Measurements from ENCODE around the gene LAMB4. TPM values are rescaled to one million over a fixed set of nuclear protein-coding genes. Genes with fewer than 3 reads are reported as not detected.
"Not testable (repeated sequence)": the region's sequence is repeated elsewhere in the genome, so short reads cannot be mapped to it uniquely, and the experiment has no call there.

The LAMB4 gene
- total RNA-seq, 3 donors from 2014 or later: not detected

DNA sequence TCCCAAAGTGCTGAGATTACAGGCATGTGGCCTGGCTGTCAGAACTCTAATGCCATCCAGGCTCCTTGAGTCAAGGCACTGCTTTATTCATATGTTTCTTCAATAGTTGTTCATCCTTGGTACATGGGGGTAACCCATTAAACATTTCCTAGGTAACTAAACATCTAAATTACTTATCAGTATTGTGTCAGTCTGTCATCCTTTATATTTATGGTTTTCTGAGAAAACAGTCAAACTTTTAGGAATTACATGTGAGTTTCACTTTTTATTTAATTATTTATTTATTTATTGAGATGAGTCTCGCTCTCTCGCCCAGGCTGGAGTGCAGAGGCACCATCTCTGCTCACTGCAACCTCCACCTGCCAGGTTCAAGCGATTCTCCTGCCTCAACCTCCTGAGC is 81.7 kb downstream of the LAMB4 start:
- no peaks in the 10 kb centered on the region for H3K36me3 Mint-ChIP-seq (ENCODE audit: insufficient read depth)
- no peak for DNase-seq
- H3K4me1 Mint-ChIP-seq (ENCODE audit: low read depth): peaks cover 3% of the 10 kb centered on the region

DNA sequence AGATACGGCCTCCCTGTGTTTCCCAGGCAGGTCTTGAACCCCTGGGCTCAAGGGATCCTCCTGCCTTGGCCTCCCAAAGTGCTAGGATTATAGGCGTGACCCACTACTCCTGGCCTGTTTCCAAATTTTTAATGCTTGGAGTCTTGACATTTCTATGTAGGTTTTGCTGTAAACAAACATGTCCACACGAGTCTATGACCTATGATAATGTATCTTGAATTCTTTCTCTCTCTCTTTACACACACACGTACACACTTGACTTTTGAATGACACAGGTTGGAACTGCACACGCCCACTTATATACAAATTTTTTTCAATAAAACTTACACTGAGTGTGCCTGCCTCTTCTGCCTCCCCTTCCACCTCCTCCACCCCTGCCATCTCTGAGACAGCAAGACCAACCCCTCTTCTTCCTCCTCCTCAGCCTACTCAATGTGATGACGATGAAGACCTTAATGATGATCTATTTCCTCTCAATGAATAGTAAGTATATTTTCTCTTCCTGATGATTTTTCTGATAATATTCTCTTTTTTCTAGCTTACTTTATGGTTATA is 83.1 kb downstream of the LAMB4 start:
- Mint-ChIP-seq H3K4me3 (no peak overlapping the region), H3K4me1 (ENCODE audit: low read depth) (peaks cover 3% of the 10 kb centered on the region), H3K9me3 (no peaks in the 10 kb centered on the region), H3K36me3 (ENCODE audit: insufficient read depth) (no peaks in the 10 kb centered on the region), H3K27me3 (ENCODE audit: low read depth) (peaks cover 6% of the 10 kb centered on the region)
- no peak for ATAC-seq
- no peak for DNase-seq

More for the DNA sequence above, 81.7 kb downstream of the LAMB4 start:
- no peak for ATAC-seq
- Mint-ChIP-seq H3K27me3 (ENCODE audit: low read depth) (peaks cover 3% of the 10 kb centered on the region), H3K9me3 (no peaks in the 10 kb centered on the region), H3K4me3 (no peak overlapping the region)

- no peak for ATAC-seq
- Mint-ChIP-seq H3K27me3 (ENCODE audit: low read depth) (peaks cover 6% of the 10 kb centered on the region), H3K36me3 (ENCODE audit: insufficient read depth) (no peaks in the 10 kb centered on the region), H3K4me1 (ENCODE audit: low read depth) (peaks cover 3% of the 10 kb centered on the region), H3K9me3 (no peaks in the 10 kb centered on the region), H3K4me3 (no peak overlapping the region)
- DNase-seq: no peak
Measured at GRCh38 chr7:108045669-108046068, 84.5 kb downstream of the LAMB4 start.

DNA sequence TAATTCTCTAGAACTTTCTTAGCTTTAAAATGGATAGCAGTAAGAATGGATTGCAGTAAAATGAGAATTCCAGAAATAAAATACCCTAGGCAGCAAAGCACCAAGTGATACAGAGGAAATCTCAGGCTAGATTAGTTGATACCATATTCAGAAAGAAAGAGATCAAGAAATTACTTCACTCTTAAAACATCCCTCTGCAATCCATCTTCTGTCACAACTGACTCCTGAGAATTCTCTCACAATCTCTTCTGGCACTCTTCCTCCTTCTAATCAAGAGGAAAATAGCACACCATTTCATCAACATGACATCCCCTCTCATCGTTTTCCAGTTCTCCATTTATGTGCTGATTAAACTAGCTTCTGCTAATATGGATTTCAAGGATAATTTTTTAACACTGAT is 85.0 kb downstream of the LAMB4 start:
- Mint-ChIP-seq H3K4me1 (ENCODE audit: low read depth) (peaks cover 3% of the 10 kb centered on the region), H3K9me3 (no peaks in the 10 kb centered on the region), H3K36me3 (ENCODE audit: insufficient read depth) (no peaks in the 10 kb centered on the region), H3K27me3 (ENCODE audit: low read depth) (peaks cover 6% of the 10 kb centered on the region), H3K4me3 (no peak overlapping the region)
- ATAC-seq (no peak), DNase-seq (no peak)

DNA sequence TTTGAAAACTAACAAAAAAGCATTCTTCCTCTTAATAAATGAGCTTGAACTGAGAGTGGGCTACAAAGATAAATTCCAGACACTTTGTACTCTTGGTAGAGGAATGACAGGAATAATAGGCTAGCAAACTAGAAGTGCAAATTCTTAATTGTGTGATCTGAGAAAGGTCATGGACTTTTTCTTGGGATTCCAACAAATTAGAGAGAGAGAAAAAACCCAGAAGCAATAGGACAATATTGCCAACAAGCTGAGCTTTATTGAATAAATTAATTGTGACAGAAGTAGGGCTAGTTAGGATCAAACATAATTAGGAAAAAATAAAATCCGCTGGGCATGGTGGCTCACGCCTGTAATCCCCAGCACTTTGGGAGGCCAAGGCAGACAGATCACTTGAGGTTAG is 85.8 kb downstream of the LAMB4 start:
- Mint-ChIP-seq H3K4me1 (ENCODE audit: low read depth) (peaks cover 3% of the 10 kb centered on the region), H3K27me3 (ENCODE audit: low read depth) (peaks cover 10% of the 10 kb centered on the region), H3K4me3 (no peak overlapping the region), H3K9me3 (no peaks in the 10 kb centered on the region), H3K36me3 (ENCODE audit: insufficient read depth) (no peaks in the 10 kb centered on the region)
- DNase-seq (no peak), ATAC-seq (no peak)

DNA sequence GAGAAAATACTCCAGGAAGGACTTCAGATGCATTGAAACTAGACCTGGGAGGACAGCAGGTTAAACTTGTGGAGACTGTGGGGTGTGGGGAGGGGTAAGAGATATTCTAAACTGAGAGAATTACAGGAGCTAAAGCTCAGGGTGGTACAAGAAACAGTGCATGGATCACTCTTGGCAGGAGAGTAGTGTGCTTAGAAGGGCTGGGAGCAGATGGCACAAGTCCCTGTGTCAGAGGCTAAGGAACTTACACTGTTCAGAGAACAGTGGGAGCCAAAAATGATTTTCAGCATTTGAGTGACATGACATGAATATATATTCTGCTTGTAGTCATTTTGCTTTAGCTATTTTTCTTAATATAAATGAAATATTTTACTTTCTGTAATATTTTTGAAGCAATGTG is 91.2 kb downstream of the LAMB4 start:
- ATAC-seq (no peak), DNase-seq (no peak)
- Mint-ChIP-seq H3K27me3 (ENCODE audit: low read depth) (peaks cover 7% of the 10 kb centered on the region), H3K36me3 (ENCODE audit: insufficient read depth) (no peaks in the 10 kb centered on the region), H3K4me3 (no peak overlapping the region), H3K9me3 (no peaks in the 10 kb centered on the region), H3K4me1 (ENCODE audit: low read depth) (no peaks in the 10 kb centered on the region)

DNA sequence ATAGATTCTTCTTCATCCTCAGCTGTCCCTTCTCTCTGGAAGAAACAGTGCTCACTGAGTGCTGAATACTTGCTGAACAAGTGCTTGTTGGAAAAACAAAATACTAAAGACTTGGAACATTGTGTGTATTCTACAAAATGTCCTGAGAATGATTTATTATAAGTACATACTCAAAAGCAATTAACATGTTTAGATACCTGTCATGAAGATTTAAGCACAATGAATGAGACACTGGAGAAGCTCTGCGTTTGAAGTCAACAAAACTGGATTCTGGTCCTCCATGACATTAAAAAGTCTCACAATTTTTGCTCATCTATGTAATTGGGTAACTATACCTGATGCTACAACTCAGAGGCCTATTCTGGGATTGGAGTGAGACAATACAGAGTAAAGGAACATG is 92.4 kb downstream of the LAMB4 start:
- ATAC-seq (no peak), DNase-seq (no peak)
- Mint-ChIP-seq H3K36me3 (ENCODE audit: insufficient read depth) (no peaks in the 10 kb centered on the region), H3K9me3 (no peaks in the 10 kb centered on the region), H3K4me1 (ENCODE audit: low read depth) (no peaks in the 10 kb centered on the region), H3K4me3 (no peak overlapping the region), H3K27me3 (ENCODE audit: low read depth) (peaks cover 9% of the 10 kb centered on the region)

- H3K9me3 Mint-ChIP-seq: no peaks in the 10 kb centered on the region
- H3K4me1 Mint-ChIP-seq (ENCODE audit: low read depth): no peaks in the 10 kb centered on the region
- H3K4me3 Mint-ChIP-seq: no peak overlapping the region
- H3K27me3 Mint-ChIP-seq (ENCODE audit: low read depth): peaks cover 6% of the 10 kb centered on the region
- DNase-seq: no peak
- no peaks in the 10 kb centered on the region for H3K36me3 Mint-ChIP-seq (ENCODE audit: insufficient read depth)
- ATAC-seq: no peak
Measured at GRCh38 chr7:108037140-108037539, 93.0 kb downstream of the LAMB4 start.

DNA sequence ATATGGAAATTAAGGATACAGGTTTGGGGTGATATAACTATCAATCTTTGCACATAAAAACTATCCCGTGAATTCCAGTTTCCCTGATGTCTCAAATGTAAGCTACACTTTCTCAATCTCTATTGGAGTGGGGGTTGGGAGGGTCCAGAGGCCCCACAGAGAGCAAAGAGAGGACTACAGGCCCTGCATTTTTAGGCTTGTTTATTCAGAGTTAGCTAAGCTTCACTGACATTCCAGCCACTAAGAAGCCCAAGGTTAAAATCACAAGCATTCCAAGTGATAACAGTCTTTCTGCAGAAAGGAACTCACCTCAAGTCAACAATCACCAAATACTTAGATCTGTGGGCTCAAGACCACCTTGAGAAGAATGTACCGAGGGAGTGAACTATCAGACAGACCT is 95.6 kb downstream of the LAMB4 start:
- Mint-ChIP-seq H3K4me1 (ENCODE audit: low read depth) (no peaks in the 10 kb centered on the region), H3K27me3 (ENCODE audit: low read depth) (peaks cover 2% of the 10 kb centered on the region), H3K36me3 (ENCODE audit: insufficient read depth) (no peaks in the 10 kb centered on the region), H3K9me3 (no peaks in the 10 kb centered on the region), H3K4me3 (no peak overlapping the region)
- ATAC-seq (no peak), DNase-seq (no peak)

DNA sequence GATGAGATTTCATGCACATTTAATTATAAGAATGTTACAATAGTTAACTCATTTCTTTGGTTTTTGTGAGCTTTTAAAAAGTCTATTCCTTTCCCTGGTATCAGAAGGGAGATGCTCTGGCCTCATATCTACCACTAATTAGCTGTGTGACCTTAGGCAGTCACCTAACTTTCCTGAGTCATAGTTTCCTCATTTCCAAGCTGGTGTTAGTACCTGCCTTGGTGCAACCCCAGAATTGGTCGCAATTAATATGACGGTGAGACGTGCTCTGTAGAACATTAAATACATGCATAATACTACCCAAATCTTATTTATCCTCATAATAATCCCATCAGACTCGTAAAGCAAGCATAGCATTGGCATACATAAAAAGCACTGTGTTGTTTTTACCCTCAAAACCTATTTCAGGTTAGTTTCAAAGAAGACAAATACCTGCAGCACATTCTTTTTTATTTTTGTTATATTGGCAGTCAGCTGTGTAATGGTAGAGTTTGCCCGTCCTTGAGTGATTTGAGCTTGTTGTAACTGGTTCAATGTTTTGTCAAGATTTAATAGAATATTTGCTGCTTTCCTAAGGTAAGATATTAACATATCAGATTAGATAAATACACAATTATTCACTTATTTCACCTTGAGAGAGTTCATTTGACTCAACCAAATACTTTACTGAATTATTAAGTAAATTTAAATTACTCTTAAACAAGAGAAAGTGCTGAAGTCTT is 96.2 kb downstream of the LAMB4 start:
- Mint-ChIP-seq H3K36me3 (ENCODE audit: insufficient read depth) (no peaks in the 10 kb centered on the region), H3K27me3 (ENCODE audit: low read depth) (peaks cover 2% of the 10 kb centered on the region), H3K9me3 (no peaks in the 10 kb centered on the region), H3K4me3 (no peak overlapping the region), H3K4me1 (ENCODE audit: low read depth) (no peaks in the 10 kb centered on the region)
- ATAC-seq (no peak), DNase-seq (no peak)

- not testable (repeated sequence) for H3K9me3 Mint-ChIP-seq; H3K4me3 Mint-ChIP-seq; H3K27me3 Mint-ChIP-seq (ENCODE audit: low read depth); ATAC-seq; DNase-seq; H3K36me3 Mint-ChIP-seq (ENCODE audit: insufficient read depth); H3K4me1 Mint-ChIP-seq (ENCODE audit: low read depth)
Measured at GRCh38 chr7:108033309-108033708, 96.9 kb downstream of the LAMB4 start.

DNA sequence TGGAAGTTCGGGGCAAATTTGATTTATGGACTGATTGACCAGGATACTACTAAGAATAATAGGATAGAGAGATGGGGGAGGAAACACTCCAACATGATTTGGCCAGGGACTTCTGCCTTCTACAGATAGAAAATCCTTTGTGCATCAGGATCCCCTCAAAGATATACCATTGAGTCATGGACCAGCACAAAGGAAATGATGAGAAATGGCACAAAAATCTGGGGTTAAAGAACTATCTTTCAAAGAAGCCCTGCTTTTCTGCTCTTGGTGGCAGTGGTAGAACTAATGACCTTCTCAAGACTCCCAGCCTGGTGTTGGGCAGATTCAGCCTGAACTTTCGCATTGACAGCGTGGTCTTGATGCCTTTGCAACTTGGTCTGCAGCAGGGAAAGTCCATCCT is 99.6 kb downstream of the LAMB4 start:
- DNase-seq (no peak), ATAC-seq (no peak)
- H3K27me3 Mint-ChIP-seq (ENCODE audit: low read depth): peaks cover 4% of the 10 kb centered on the region
- no peaks in the 10 kb centered on the region for H3K9me3 Mint-ChIP-seq
- H3K4me1 Mint-ChIP-seq (ENCODE audit: low read depth): no peaks in the 10 kb centered on the region
- no peak overlapping the region for H3K4me3 Mint-ChIP-seq
- no peaks in the 10 kb centered on the region for H3K36me3 Mint-ChIP-seq (ENCODE audit: insufficient read depth)

DNA sequence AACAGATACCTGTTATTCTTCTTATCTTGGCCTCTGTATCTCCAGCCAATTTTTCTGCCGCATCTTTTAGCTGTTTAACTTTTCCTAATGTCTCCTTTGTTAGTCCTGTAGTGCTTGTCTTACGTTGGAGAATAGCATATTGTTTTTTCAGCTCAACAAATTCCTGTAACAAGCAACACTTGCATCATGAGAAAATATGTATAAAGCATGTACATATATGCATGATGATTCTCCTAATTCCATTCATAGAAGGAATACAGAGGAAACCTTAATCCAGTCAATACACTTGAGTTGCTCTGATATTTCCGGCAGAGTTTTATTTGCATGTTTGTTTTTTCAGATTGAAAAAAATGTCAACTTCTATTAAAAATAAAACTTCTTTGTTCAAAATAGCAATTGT is 101.1 kb downstream of the LAMB4 start:
- peaks cover 10% of the 10 kb centered on the region for H3K27me3 Mint-ChIP-seq (ENCODE audit: low read depth)
- H3K4me3 Mint-ChIP-seq: no peak overlapping the region
- no peaks in the 10 kb centered on the region for H3K9me3 Mint-ChIP-seq
- ATAC-seq (no peak), DNase-seq (no peak)
- H3K4me1 Mint-ChIP-seq (ENCODE audit: low read depth): no peaks in the 10 kb centered on the region
- no peaks in the 10 kb centered on the region for H3K36me3 Mint-ChIP-seq (ENCODE audit: insufficient read depth)

- Mint-ChIP-seq H3K4me3 (no peak overlapping the region), H3K27me3 (ENCODE audit: low read depth) (peaks cover 8% of the 10 kb centered on the region), H3K9me3 (no peaks in the 10 kb centered on the region), H3K36me3 (ENCODE audit: insufficient read depth) (no peaks in the 10 kb centered on the region), H3K4me1 (ENCODE audit: low read depth) (no peaks in the 10 kb centered on the region)
- ATAC-seq (no peak), DNase-seq (no peak)
Measured at GRCh38 chr7:108028111-108028510, 102.0 kb downstream of the LAMB4 start.

- H3K27me3 Mint-ChIP-seq (ENCODE audit: low read depth): peaks cover 8% of the 10 kb centered on the region
- H3K4me3 Mint-ChIP-seq: no peak overlapping the region
- ATAC-seq: no peak
- DNase-seq: no peak
- H3K36me3 Mint-ChIP-seq (ENCODE audit: insufficient read depth): no peaks in the 10 kb centered on the region
- H3K4me1 Mint-ChIP-seq (ENCODE audit: low read depth): no peaks in the 10 kb centered on the region
- no peaks in the 10 kb centered on the region for H3K9me3 Mint-ChIP-seq
Measured at GRCh38 chr7:108027239-108027638, 102.9 kb downstream of the LAMB4 start.

All from activated T-cell treated with anti-CD3 and anti-CD28 coated beads, Interleukin-2, amount 50 U/mL, for 4 hours (primary cell).